Measurements from ENCODE around the gene CPT2. TPM values are rescaled to one million over a fixed set of nuclear protein-coding genes. Genes with fewer than 3 reads are reported as not detected.

Gene CPT2
- total and polyA plus RNA-seq, 10 donors: 7.1 to 30.9 (median 16.8) TPM

DNA sequence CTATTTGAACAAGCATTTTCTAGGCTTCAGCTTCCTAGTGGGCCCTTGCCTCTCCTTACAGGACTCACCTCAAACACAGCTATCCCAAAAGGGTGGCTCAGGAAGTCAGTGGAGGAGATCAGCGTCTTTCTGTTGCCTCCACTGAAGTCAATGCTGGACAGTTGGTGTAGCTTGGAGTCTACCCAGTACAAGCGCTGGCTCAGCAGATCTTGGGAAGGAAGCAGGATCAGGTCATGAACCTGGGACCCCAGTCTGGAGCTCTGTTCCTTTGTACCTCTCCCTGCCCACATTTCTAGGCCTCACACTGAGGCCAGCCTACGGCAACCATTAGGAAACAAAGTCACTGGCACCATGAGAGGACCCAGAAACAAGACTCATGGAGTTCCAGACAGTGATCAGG lies 65.4 kb downstream of the CPT2 start:
- Histone ChIP-seq H3K4me1 (no peaks in the 10 kb centered on the region), H3K27ac (no peak overlapping the region), H3K27me3 (replicated peaks in 1 of 7) (no peaks in the 10 kb centered on the region), H3K9me3 (no peaks in the 10 kb centered on the region), H3K36me3 (peaks cover 0 to 94% (median 16%) of the 10 kb centered on the region in 6 donors), H3K4me3 (no peak overlapping the region)
- peak; percentile 37 for DNase-seq
- intact Hi-C loops (cut with DNase I; ENCODE audit: low total_unique reads): no loop called here
- no peak for TF ChIP-seq POLR2A (IDR thresholded peaks at IDR 0.05)
- TF ChIP-seq POLR2AphosphoS5 (IDR thresholded peaks at IDR 0.05): no peak
- TF ChIP-seq, protein P1, sequence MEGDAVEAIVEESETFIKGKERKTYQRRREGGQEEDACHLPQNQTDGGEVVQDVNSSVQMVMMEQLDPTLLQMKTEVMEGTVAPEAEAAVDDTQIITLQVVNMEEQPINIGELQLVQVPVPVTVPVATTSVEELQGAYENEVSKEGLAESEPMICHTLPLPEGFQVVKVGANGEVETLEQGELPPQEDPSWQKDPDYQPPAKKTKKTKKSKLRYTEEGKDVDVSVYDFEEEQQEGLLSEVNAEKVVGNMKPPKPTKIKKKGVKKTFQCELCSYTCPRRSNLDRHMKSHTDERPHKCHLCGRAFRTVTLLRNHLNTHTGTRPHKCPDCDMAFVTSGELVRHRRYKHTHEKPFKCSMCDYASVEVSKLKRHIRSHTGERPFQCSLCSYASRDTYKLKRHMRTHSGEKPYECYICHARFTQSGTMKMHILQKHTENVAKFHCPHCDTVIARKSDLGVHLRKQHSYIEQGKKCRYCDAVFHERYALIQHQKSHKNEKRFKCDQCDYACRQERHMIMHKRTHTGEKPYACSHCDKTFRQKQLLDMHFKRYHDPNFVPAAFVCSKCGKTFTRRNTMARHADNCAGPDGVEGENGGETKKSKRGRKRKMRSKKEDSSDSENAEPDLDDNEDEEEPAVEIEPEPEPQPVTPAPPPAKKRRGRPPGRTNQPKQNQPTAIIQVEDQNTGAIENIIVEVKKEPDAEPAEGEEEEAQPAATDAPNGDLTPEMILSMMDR (IDR thresholded peaks at IDR 0.05 in 8 of 11, conservative IDR thresholded peaks at IDR 0.05 in 3 of 11): no peak
- WGBS, 5 donors: 90 to 97% (median 95%) methylated on average over 2 to 3 of the region's 3 CpGs

Other genes with a start within 250 kb of the CPT2 start
- 1 to 10 TPM in 6 of 7 donors, under 1 TPM in 1; 0.64 to 3.8 (median 1.4) TPM for gene PODN, start 134.6 kb upstream of the CPT2 start, total RNA-seq
- 1 to 10 TPM in 2 of 3 donors, under 1 TPM in 1; 0.67 to 3.8 (median 2.6) TPM for gene PODN, start 134.6 kb upstream of the CPT2 start, polyA plus RNA-seq
- gene SLC1A7, start 54.2 kb upstream of the CPT2 start, total RNA-seq: under 1 TPM in 1 of 7 donors, not detected in 6; 0.10 TPM
- under 1 TPM; 0.02 to 0.19 (median 0.07) TPM for gene SLC1A7, start 54.2 kb upstream of the CPT2 start, polyA plus RNA-seq
- gene CZIB, start 23.8 kb downstream of the CPT2 start, total RNA-seq: 10 to 100 TPM; 35.3 to 49.9 (median 45.2) TPM
- 10 to 100 TPM; 63.7 to 71.8 (median 71.7) TPM for gene CZIB, start 23.8 kb downstream of the CPT2 start, polyA plus RNA-seq
- 10 to 100 TPM; 26.5 to 39.7 (median 34.1) TPM for gene MAGOH, start 41.7 kb downstream of the CPT2 start, total RNA-seq
- 100 to 1,000 TPM in 2 of 3 donors, 10 to 100 TPM in 1; 83.9 to 105 (median 104) TPM for gene MAGOH, start 41.7 kb downstream of the CPT2 start, polyA plus RNA-seq
- 10 to 100 TPM in 1 of 7 donors, 1 to 10 TPM in 6; 4.0 to 14.4 (median 8.0) TPM for gene LRP8, start 131.2 kb downstream of the CPT2 start, total RNA-seq
- gene LRP8, start 131.2 kb downstream of the CPT2 start, polyA plus RNA-seq: 1 to 10 TPM; 1.7 to 2.4 (median 2.0) TPM

Data from spleen (tissue), 11 donors.